Tongue (tissue), 2 donors: ENCODE results near the gene PNPLA8. TPM values are rescaled to one million over a fixed set of nuclear protein-coding genes. Genes with fewer than 3 reads are reported as not detected.
"Not testable (repeated sequence)": the region's sequence is repeated elsewhere in the genome, so short reads cannot be mapped to it uniquely, and the experiment has no call there.

Experiments used
- DNase-seq: peaks from one replicate; pipeline ENCODE4 v3.0.0-alpha.2; 2015
- total RNA-seq: library from RNA; depleted of rRNA; stranded (reverse); fragments of >200 nt; gene quantifications from one replicate; pipeline ENCODE4 v1.2.3, GENCODE V29; 2014

The PNPLA8 gene, protein sequence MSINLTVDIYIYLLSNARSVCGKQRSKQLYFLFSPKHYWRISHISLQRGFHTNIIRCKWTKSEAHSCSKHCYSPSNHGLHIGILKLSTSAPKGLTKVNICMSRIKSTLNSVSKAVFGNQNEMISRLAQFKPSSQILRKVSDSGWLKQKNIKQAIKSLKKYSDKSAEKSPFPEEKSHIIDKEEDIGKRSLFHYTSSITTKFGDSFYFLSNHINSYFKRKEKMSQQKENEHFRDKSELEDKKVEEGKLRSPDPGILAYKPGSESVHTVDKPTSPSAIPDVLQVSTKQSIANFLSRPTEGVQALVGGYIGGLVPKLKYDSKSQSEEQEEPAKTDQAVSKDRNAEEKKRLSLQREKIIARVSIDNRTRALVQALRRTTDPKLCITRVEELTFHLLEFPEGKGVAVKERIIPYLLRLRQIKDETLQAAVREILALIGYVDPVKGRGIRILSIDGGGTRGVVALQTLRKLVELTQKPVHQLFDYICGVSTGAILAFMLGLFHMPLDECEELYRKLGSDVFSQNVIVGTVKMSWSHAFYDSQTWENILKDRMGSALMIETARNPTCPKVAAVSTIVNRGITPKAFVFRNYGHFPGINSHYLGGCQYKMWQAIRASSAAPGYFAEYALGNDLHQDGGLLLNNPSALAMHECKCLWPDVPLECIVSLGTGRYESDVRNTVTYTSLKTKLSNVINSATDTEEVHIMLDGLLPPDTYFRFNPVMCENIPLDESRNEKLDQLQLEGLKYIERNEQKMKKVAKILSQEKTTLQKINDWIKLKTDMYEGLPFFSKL
- total RNA-seq = 43.0 TPM

DNA sequence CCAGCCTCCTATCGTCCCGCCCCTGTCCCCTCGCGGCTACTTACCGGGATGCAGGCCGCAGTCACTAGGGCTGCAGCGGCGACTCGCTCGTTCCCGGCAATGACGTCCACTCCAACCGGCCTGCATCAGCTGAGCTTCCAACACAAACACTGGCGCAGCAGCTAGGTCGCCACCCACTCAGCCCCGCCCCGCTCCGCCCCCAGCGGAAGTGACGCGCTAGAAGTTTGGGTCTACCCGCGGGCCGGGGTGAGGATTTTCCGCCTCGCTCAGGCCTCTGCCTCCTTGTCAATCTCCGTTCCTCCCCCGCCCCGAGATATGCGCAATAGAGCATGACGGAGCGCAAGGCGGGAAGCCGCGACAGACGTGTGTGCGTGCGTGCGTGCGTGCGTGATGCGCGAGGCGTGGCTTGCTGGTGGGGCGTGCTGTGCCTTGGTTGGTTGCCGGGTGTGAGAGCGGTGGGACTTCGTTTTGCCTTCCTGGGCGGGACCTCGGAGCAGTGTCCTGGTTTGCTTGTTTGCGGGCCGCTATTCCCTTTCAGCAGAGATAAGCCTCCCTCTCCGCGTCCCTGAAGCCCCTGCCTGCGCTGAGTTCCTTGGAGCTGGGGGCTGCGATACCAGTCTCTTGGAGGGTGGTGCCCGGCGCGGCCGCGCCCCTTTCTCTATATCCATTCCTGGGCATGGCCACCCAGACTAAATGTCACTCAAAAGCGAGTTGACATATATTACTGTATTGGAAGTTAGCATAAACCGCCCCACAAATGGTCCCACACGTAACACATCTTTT is at the start of gene PNPLA8:
Gene PNPLA8 (minus strand): TSS at position 151 of the 783 bp plus-strand sequence. CDS start 10,644 bp downstream, outside the sequence.
- peak; percentile 100 for DNase-seq

DNA sequence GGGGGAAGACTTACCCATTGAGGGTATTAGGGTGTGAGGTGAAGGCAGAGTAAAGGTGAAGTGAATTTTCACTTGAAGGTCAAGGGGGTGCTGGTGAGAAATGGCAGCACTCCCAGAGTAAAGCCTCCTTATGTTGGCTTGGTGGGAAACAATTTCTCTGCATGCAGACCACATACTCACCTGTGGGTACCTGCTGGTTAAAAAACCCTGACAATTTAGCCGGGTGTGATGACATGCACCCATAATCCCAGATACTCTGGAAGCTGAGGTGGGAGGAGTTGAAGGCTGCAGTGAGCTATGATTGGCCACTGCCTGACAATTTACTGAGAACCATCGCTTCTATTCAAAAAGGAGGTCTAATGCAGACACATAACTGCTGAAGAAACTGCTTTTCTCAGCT is 49.2 kb upstream of the PNPLA8 start:
- DNase-seq = no peak

DNA sequence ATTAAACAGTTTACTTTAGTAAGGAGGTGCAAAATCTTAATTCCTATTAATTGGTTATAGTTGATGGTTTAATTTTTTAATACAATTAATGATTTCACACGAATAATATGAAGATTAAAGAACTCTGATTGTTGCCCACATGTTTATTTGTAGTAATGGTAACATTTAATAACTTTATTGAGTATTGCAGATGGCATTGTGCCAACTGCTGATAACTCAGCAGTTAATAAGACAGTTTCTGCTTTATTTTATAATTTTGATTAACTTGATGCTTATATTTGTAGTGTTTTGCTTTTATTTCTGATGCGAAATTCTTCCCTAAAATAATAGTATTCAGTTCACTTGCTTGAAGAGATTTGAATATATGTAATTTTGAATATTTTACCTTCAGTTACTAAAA is 46.5 kb upstream of the PNPLA8 start:
- DNase-seq = no peak

DNA sequence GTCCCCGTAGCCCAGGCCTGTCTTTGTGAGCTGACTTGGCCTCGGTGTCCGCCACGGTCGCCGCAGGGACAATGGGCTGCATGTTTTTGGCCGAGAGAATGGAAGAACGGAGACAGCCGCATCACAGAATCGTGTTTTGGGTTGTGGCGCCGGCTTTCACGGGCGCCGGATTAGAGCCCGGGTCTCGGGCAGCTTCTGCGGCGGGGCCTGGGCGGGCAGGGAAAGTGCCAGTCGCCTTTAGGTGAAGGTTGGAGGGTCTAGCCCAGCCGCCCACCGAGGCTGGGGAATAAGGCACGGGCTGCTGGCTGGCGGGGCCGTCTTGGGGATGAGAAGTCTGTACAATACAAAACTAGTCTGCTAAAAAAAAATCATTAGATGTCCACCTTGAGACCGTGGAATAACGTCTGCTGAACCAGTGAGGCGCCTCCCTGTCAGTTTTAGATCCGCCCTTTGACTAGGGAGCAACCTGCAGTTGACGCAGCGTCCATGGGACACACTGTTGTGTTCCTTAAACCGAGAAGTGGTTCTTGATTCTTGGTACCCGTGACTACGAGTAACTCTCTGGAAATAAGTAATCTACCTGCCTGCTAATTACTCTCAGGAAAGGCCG is 44.3 kb upstream of the PNPLA8 start:
- peak; percentile 54 for DNase-seq

DNA sequence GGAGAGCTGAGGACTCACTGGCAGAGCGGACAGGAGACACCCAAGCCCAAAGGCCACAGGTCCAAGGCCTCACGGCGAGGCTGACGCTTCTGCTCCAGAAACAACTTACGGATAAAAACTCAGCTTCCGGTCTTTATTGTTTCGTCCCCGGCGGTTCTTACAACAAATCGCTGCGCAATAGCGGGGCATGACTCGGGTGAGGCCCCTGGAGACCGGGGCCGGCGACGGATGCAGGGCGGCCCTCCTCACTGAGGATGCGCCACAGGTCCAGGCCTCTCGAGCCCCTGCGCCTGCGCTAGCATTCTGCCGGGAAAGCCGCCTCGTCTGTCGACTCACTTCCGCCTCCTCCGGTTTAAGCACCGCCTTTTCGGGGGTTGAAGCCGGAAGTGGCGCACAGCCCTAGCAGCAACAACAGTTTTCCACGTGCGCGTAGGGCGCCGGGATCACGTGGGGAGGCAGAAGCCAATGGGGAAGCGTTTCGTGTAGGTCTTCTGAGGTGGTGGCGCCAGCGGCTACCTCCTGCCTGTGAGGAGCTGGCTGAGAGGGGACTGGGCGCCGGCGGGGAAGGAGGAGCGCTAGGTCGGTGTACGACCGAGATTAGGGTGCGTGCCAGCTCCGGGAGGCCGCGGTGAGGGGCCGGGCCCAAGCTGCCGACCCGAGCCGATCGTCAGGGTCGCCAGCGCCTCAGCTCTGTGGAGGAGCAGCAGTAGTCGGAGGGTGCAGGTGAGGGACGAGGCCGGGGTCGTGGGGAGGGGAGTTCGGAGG is 43.6 kb upstream of the PNPLA8 start, which contains the start of the genes DNAJB9 and THAP5:
Gene DNAJB9 (plus strand): TSS at position 494 of the 765 bp plus-strand sequence. CDS start 1,853 bp downstream, outside the sequence.
Gene THAP5 (minus strand): TSS at position 326 of the 765 bp plus-strand sequence. CDS start 137 bp downstream, at position 189.
- DNase-seq = peak; percentile 100

DNA sequence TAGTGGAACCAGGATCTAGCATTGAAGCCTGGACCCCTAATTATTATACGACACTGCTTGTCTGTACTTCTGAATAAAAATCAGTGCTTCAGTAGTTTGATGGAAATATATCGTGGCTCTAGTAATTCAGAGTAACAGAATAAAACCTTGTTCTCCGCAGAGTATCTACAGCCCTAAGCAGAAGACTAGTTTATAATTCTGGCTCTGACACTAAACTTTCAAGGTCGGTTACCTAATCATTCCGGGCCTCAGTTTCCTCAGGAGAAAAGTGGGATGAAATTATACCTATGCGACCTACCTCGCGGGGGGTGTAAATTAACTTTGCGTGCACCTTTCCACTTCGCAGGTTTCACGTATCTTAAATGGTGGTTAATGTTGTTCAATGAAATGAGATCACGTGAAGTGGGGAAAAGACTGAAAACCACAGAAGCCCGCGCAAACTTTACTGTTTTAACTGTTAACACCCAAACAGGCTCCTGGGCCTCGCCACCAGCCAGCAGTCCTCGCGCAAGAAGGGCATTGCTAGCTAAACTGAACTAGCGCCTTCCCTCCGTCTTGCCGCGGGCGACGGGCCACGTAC is 43.0 kb upstream of the PNPLA8 start:
- DNase-seq = peak; percentile 5

DNA sequence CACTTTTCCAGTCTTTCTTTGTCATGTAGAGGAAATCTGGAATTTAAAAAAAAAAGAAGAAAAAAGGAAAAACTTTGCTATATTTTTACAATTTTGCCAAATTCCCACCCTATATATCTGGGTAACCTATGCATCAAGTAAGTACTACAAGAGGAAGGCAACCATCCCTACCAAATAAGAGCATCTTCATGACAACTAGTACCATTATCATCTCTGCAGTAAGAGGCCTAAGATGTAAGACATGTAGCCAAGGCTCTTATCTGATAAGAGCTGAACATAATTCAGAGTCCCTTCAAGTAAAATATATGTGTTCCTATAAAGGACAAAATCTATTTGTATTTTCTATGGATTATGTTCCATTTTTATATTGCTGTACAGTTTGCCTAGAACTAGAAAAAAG is 40.1 kb upstream of the PNPLA8 start:
- DNase-seq = no peak

DNA sequence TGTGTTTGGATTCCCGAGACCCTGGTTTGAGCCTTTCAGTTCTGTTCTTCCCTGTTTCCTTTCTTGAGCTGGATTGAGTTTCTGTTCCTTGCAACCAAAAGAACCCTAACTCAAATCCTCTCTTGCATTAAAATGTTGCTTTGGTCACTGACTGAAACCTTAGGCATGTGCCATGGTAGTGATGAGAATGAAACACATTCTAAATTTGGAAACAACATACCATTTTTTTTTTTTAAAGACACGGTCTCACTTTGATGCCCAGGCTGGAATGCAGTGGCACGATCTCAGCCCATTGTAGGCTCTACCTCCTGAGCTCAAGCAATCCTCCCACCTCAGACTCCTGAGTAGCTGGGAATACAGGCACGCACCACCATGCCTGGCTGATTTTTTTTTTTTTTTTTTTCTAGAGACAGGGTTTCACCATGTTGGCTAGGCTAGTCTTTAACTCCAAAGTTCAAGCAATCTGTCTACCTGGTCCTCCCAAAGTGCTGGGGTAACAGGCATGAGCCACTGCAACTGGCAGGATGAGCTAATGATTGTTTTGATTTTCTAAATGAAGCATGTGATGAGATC is 35.2 kb upstream of the PNPLA8 start:
- DNase-seq = no peak

DNA sequence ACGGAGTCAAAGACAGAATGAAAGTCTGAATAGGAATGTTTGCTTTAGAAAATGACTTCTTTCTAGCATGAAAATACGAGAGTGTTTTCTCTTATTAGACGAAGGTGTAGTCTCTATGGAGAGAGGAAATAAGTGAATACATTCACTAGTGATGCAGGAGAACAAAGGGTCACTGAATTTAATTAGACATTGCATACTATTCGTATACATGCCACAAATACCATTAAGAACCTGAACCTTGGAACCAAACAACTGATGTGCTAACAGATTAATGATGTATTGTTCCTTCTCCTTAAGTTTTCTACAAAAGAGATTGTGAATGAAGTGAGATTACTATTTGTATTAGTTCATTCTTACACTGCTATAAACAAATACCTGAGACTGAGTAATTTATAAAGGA is 33.3 kb upstream of the PNPLA8 start:
- DNase-seq = no peak

DNA sequence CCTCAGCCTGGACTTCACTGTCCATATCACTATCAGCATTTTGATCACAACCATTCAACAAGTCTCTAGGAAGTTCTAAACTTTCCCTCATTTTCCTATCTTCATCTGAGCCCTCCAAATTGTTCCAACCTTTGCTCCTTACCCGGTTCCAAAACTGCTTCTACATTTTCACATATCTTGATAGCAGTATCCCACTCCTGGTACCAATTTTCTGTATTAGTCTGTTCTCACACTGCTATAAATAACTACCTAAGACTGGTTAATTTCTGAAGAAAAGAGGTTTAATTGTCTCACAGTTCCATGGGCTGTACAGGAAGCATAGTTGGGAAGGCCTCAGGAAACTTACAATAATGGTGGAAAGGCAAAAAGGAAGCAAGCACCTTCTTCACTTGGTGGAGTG is 31.7 kb upstream of the PNPLA8 start:
- DNase-seq = no peak

DNA sequence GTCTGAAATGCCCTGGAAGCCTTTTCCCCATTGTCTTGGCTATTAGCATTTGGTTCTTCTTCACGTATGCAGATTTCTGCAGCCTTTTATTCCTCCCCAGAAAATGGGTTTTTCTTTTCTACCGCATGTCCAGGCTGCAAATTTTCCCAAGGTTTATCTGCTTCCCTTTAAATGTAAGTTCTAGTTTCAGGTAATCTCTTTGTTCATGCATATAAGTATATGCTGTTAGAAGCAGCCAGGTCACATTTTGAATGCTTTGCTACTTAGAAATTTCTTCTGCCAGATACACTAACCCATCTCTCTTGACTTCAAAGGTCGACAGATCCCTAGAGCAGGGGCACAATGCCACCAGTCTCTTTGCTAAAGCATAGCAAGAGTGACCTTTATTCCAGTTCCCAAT is 31.3 kb upstream of the PNPLA8 start:
- no peak for DNase-seq

DNA sequence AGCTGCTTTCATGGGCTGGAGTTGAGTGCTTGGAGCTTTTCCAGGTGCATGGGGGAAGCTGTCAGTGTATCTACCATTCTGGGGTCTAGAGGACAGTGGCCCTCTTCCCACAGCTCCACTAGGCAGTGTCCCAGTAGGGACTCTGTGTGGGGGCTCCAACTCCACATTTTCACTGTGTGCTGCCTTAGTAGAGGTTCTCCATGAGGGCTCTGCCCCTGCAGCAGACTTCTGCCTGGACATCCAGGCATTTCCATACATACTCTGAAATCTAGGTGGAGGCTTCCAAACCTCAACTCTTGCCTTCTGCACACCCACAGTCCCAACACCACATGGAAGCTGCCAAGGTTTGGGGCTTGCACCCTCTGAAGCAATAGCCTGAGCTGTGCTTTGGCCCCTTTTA is 30.7 kb upstream of the PNPLA8 start:
- not testable (repeated sequence) for DNase-seq

DNA sequence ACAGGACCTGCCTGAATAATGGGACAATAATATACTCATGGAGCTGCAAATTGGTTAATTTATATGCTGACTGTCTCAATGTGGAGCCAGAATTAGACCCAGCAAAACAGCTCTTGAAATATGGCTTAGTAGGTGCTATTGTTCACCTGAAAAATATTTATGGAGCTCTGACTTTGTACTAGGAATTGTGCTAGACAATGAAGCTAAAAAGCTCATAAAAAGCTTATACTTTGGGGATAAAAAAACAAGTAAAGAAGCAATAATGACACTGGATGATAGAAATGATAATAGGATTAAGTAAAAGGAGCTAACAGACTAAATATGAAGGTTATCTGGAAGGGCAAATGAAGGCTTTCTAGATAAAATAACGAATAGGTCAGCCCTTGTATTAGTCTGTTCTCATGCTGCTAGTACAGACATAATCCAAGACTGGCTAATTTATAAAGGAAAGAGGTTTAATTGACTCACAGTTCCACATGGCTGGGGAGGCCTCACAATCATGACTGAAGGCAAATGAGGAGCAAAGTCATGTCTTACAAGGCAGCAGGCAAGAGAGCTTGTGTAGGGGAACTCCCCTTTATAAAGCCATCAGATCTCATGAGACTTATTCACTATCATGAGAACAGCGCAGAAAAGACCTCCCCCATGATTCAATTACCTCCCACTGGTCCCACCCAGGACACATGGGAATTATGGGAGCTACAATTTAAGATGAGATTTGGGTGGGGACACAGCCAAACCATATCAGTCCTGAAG is 22.4 kb upstream of the PNPLA8 start:
- not testable (repeated sequence) for DNase-seq

DNA sequence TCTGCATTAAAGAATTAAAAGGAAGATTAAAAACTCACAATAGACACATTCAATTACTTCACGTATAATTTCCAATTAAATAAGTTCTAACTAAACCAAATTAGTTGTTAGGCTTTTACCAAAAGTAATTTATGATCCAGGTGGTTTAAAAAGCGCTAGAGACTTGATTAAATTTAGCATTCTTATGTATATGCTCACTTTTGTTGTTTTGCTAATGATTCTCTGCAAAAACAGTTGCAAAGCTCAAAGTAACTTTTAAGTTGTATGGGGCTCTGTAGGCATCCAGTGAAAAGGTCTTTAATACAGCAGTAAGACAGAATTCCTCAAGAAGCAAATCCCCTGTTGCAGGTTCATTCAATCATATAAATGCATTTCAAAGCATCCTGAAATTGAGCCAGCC is 15.5 kb upstream of the PNPLA8 start:
- no peak for DNase-seq

DNA sequence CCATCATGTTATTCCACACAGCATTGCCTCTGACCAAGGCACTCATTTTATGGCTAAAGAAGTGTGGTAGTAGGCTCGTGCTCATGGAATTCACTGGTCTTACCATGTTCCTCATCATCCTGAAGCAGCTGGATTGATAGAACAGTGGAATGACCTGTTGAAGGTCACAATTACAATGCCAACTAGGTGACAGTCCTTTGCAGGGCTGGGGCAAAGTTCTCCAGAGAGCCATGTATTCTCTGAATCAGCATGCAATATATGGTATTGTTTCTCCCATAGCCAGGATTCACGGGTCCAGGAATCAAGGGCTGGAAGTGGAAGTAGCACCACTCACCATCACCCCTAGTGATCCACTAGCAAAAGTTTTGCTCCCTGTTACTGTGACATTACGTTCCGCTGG is 12.8 kb upstream of the PNPLA8 start:
- DNase-seq = not testable (repeated sequence)

DNA sequence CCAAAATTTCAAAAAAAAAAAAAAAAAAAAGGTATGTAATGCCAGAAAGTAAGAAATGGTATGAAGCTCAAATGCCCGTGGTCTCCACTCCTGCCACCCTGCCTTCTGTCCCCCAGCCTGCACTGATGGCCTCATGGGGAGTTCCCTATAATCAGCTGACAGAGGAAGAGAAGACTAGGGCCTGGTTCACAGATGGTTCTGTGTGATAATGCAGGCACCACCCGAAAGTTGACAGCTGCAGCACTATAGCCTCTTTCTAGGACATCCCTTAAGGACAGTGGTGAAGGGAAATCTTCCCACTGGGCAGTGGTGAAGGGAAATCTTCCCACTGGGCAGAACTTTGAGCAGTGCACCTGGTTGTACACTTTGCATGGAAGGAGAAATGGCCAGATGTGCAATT is 12.3 kb upstream of the PNPLA8 start:
- not testable (repeated sequence) for DNase-seq

DNA sequence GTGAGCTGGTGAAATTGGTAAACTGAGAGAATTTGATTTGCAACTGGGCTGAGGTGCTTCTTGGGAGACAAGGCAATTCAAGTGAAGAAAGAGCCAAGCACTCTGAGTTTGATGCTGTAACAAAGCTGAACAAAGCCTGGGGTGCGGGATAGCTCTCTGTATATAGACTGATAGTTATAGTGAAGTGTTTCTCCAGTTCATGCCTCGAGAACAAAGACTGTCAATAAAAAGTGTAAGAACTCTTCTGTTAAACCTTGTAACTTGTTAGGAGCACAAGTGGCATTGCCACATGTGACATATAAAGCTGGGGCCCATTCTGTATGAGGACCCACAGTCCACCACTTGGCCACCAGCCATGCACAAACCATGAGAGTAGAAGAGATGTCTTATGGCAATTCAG is 11.3 kb upstream of the PNPLA8 start:
- no peak for DNase-seq

DNA sequence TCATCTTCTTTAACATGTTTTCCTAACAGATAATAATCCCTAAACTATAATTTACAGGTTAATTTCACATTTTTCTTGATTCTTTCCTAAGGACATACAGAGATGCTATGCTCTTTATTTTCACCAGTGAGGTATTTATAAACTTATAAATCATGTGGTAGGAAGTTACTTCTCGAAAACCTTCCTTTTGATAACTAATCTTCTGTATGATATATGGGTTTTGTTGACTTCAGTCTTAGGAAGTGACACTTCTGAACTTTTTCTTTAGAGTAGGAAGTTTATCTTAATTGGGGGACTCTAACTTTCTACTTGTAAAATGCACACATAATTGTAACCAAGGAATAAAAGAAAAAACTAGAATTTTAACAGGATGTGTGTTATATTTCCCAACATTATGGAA is 9.8 kb upstream of the PNPLA8 start:
- DNase-seq = no peak

DNA sequence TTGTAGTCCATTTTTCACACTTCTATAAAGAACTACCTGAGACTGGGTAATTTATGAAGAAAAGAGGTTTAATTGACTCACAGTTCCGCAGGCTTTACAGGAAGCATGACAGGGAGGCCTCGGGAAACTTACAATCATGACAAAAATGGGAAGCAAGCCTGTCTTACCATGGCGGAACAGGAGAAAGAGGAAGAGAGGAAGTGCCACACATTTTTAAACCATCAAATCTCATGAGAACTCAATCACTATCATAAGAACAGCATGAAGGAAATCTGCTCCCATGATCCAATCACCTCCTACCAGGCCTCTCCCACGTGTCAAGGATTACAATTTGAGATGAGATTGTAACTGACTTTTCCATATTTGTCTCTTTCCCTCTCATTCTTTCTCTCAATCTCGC is 9.3 kb upstream of the PNPLA8 start:
- no peak for DNase-seq

DNA sequence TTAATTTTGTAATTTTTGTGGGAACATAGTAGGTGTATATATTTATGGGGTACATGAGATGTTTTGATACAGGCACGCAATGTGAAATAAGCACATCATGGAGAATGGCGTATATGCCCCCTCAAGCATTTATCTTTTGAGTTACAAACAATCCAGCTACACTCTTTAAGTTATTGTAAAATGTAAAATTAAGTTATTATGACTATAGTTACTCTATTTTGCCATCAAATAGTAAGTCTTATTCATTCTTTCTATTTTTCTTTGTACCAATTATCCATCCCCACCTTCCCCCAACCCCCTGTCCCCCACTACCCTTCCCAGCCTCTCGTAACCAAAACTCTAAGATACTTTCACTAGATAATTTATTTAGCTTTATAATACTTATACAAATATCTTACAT is 7.8 kb upstream of the PNPLA8 start:
- no peak for DNase-seq
